ENCODE measurements around the gene CCNH.

GRCh38 chr5:87453801-87454200 lies 41.1 kb upstream of the CCNH start:
- no peak for TF ChIP-seq ZNF785 (CRISPR knock-in tag; IDR thresholded peaks at IDR 0.05)
- no peak for TF ChIP-seq ZFX (CRISPR knock-in tag; IDR thresholded peaks at IDR 0.05)
- no peak for TF ChIP-seq SRSF1 (IDR thresholded peaks at IDR 0.05; ENCODE audit: low read depth, low read length)
- no peak for TF ChIP-seq TARDBP (IDR thresholded peaks at IDR 0.05)
- TF ChIP-seq CCAR2 (IDR thresholded peaks at IDR 0.05; ENCODE audit: low read depth, low read length), result no peak
- no peak for TF ChIP-seq NFRKB (IDR thresholded peaks at IDR 0.05; ENCODE audit: low read depth)

Data from K562 (cell line).